ENCODE results near the gene TMEM151B.

The TMEM151B gene

DNA sequence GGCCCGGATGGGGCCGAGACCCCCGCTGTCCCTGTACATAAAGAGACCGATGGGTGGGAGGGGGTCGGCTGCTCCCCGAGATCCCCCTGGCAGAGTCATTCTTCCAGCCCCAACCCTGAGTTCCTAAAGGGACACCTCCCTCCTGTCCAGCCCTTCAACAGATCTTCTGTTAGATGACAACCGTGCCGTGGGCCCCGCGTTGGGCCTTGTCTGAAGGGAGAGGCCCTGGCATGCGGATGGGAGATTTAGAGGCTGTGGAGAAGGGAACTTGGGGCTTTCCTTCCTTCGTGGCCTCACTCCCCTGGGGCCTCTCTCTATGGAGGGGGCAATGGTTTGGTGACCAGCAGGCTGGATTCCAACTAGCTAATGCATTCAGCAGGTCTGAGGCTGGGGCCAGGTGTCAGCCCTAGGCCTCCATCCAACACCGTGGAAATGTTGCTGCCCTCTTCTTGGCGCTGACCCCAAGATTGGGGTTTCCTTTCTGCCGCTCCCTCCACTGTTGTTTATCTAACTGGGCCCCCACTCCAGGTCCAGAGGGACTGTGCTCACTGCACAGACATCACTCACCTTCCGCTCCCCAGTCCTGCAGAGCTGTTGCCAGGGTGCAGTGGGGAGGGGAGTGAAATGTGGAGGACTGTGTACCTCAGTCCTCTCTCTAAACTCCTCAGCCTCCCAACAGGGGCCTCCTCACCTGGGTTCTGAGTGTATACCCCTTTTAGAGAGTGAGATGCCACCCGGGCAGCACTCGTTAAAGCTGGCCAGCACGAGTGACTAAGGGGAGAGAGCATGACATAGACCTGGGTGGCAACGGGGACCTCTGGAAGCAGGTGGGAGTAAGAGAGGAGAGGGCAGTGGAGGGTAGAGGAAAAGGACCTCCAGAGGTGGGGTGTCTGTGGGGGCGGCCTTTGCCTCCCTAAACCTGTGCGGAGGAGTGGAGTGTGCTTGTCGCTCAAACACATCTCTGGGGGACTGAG, 6.7 kb downstream of the TMEM151B start:
- TF ChIP-seq, protein P1, sequence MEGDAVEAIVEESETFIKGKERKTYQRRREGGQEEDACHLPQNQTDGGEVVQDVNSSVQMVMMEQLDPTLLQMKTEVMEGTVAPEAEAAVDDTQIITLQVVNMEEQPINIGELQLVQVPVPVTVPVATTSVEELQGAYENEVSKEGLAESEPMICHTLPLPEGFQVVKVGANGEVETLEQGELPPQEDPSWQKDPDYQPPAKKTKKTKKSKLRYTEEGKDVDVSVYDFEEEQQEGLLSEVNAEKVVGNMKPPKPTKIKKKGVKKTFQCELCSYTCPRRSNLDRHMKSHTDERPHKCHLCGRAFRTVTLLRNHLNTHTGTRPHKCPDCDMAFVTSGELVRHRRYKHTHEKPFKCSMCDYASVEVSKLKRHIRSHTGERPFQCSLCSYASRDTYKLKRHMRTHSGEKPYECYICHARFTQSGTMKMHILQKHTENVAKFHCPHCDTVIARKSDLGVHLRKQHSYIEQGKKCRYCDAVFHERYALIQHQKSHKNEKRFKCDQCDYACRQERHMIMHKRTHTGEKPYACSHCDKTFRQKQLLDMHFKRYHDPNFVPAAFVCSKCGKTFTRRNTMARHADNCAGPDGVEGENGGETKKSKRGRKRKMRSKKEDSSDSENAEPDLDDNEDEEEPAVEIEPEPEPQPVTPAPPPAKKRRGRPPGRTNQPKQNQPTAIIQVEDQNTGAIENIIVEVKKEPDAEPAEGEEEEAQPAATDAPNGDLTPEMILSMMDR (IDR thresholded peaks at IDR 0.05; ENCODE audit: low read depth, low read length), result no peak
- H3K4me3 ChIP-seq (replicated peaks in 1 of 2; ENCODE audit: low read depth in 2 of 2, low read length in 2 of 2), result no peak overlapping the region
- DNase-seq (ENCODE audit: low read depth in 2 of 2), result no peak

DNA sequence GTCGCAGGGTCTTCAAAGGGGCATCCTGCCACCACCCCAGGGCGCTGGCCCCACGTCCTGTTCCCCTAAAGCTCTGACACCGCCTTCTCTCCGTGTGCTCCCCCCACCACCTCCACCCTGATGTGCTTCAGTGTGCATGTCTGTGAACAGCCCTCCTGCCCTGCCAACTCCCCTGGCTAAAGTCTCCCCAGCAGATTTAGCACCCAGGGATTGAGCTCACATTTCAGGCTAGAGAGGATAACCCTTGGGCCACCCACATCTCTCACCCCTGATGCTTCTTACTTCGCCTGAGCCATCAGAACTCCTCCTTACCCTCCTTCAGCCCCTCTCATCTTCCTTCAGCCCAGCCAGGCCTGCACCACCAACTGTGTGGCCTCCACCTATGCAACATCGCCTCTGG, 7.5 kb downstream of the TMEM151B start:
- no peak overlapping the region for H3K4me3 ChIP-seq (replicated peaks in 1 of 2; ENCODE audit: low read depth in 2 of 2, low read length in 2 of 2)
- TF ChIP-seq, protein P1 (IDR thresholded peaks at IDR 0.05; ENCODE audit: low read depth, low read length), result no peak
- DNase-seq (ENCODE audit: low read depth in 2 of 2), result no peak

DNA sequence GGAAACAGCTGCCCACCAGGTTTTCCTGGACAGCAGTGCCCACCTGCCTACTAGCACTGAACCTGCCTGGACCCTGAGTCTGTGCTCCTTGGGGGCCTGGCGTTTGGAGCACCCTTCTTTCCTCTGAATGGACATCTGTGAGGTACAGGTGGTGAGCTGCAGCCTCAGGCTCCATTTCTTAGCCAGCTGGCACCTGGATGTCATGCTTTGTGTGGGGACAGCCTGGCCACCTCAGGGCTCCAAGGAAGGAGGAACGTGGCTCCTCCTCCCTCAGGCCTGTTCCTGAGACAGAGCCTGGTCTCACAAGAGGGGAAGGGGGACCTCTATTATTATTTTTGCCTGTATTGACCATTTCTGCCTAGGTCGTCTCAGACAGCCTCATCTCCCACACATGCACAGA, 8.1 kb downstream of the TMEM151B start:
- TF ChIP-seq, protein P1 (IDR thresholded peaks at IDR 0.05; ENCODE audit: low read depth, low read length), result no peak
- no peak overlapping the region for H3K4me3 ChIP-seq (replicated peaks in 1 of 2; ENCODE audit: low read depth in 2 of 2, low read length in 2 of 2)
- no peak for DNase-seq (ENCODE audit: low read depth in 2 of 2)

DNA sequence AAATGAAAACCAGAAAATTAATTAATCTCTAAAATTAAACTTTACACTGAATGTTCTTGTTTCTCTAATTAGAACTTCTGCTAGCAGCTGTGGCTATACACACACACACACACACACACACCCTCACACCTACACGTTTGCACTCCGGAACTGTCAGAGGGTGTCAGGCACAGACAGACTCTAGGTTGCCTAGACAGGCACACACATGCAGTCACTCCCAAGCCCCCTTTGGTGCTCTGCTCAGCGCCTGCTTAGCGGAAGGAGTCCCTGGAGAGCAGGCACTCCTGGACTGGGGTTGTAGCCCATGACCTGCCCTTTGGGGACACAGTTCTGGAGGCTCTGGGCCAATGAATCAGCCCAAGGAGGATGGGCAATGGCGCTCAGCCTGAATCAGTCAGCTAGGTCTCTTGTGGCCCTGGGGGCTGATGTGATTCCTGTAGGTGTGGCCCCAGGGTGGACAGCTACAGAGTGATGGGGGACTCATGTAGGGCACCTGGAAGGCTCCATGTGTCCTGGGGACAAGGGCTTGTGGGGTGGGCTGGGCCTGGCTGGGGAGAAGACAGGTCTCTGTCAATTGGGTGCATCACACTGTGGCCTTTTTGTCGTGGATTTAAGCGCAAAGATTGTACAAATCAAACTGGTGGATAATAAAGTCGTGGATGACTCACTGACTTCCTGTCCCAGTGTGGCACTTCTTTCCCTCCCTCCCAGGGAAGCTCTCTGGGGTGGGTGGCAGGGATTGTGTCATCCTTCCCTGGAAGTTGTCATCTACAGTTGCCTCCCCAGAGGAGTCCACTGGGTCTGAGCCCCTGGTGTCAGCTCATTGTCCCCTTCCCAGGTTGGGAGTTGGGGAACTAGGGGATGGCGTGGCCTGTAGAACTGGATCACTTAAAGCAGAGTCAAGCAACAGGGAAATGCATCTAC, 8.8 kb downstream of the TMEM151B start:
- TF ChIP-seq, protein P1 (IDR thresholded peaks at IDR 0.05; ENCODE audit: low read depth, low read length), result no peak
- no peak overlapping the region for H3K4me3 ChIP-seq (replicated peaks in 1 of 2; ENCODE audit: low read depth in 2 of 2, low read length in 2 of 2)
- no peak for DNase-seq (ENCODE audit: low read depth in 2 of 2)

DNA sequence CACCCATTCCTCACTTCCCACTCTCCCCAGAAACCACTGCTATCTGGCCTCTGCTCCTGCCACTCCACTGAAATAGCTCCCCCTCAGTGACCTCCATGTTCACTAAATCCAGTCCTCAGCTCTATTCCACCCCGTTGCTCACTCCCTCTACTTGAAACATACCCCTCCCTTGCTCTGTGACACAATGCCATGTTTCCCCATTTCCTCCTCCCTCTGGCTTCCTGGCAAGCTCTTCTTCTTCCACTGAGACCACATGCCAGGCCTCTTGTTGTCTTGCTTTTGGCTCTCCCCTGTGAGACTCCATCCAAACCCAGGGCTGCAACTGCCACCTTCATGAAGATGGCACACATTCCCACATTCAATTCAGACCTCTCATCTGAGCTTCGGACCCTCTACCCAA, 13.9 kb downstream of the TMEM151B start:
- TF ChIP-seq, protein P1 (IDR thresholded peaks at IDR 0.05; ENCODE audit: low read depth, low read length), result no peak
- H3K4me3 ChIP-seq (replicated peaks in 1 of 2; ENCODE audit: low read depth in 2 of 2, low read length in 2 of 2), result no peak overlapping the region
- DNase-seq (ENCODE audit: low read depth in 2 of 2), result no peak

DNA sequence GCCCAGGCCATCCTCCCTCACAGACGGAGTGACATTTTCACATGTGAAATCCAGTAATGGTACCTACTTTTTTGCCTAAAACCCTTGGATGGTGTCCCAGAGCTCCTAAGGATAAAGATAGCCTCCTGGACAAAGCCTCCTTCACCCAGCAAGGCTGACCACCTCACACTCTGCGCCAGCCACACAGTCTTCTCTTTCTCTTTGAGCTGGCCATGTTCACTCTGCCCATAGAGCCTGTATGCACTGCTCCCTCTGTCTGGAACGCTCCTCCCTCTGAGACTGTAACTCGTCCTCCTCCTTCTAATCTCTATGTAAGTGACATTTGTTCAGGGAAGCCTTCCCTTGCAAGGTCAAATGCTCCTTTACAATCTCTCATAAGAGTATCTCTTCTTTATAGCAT, 14.6 kb downstream of the TMEM151B start:
- TF ChIP-seq, protein P1 (IDR thresholded peaks at IDR 0.05; ENCODE audit: low read depth, low read length), result no peak
- no peak for DNase-seq (ENCODE audit: low read depth in 2 of 2)
- no peak overlapping the region for H3K4me3 ChIP-seq (replicated peaks in 1 of 2; ENCODE audit: low read depth in 2 of 2, low read length in 2 of 2)
